Choroid plexus epithelial cell (primary cell): ENCODE measurements around the gene NTRK3.

Experiments
- DNase-seq: peaks from one replicate; pipeline ENCODE4 v3.0.0-alpha.2; 2010; ENCODE audit warnings: low read depth
- H3K4me3 ChIP-seq: 2 replicates; pipeline ENCODE4 v1.5.1; 2011; ENCODE audit warnings: low read depth, mild to moderate bottlenecking, control low read depth, low read length, moderate library complexity
- TF ChIP-seq, protein P1 (sequence below): conservative IDR thresholded peaks from 2 replicates; pipeline ENCODE4 v1.5.1; 2011; ENCODE audit warnings: low read depth, mild to moderate bottlenecking, control low read depth, inconsistent platforms, low read length, moderate library complexity

Gene NTRK3

DNA sequence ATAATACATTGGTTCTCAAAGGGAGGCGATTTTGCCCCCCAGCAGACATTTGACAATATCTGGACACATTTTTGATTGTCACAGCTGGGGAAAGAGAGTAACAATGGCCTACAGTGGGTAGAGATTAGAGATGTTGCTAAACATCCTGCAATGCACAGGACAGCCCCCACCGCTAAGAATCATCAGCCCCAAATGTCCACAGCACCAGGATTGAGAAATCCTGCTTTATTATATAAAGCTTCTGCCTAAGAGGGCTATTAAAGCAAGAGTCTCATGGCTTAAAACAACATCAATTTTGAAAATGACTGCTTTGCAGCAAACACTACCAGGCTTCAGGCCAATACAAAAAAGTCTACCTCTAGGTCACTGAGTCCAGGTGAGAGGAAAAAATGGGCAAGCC, 68.2 kb downstream of the NTRK3 start:
- H3K4me3 ChIP-seq = no peak overlapping the region
- TF ChIP-seq, protein P1, sequence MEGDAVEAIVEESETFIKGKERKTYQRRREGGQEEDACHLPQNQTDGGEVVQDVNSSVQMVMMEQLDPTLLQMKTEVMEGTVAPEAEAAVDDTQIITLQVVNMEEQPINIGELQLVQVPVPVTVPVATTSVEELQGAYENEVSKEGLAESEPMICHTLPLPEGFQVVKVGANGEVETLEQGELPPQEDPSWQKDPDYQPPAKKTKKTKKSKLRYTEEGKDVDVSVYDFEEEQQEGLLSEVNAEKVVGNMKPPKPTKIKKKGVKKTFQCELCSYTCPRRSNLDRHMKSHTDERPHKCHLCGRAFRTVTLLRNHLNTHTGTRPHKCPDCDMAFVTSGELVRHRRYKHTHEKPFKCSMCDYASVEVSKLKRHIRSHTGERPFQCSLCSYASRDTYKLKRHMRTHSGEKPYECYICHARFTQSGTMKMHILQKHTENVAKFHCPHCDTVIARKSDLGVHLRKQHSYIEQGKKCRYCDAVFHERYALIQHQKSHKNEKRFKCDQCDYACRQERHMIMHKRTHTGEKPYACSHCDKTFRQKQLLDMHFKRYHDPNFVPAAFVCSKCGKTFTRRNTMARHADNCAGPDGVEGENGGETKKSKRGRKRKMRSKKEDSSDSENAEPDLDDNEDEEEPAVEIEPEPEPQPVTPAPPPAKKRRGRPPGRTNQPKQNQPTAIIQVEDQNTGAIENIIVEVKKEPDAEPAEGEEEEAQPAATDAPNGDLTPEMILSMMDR = no peak
- DNase-seq = no peak

DNA sequence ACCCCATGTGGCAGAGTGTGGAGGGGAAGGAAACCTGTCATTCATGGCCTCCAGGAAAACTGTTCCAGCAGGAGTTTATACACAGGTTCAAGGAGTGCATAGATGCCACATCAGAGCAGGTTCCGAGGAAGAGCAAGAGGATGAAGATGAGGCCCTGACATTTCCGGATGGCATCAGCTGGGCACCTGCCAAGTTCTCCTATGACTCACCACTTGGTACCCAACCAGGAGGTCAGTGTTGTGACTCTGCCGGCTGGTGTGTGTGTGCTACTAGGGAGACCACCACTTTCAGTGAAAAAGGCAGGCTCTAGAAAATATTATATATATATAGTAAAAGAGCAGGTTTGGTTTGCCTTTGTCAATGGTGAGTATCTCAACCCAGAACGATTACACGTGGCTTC, 69.3 kb downstream of the NTRK3 start:
- TF ChIP-seq, protein P1 = no peak
- DNase-seq = no peak
- no peak overlapping the region for H3K4me3 ChIP-seq

DNA sequence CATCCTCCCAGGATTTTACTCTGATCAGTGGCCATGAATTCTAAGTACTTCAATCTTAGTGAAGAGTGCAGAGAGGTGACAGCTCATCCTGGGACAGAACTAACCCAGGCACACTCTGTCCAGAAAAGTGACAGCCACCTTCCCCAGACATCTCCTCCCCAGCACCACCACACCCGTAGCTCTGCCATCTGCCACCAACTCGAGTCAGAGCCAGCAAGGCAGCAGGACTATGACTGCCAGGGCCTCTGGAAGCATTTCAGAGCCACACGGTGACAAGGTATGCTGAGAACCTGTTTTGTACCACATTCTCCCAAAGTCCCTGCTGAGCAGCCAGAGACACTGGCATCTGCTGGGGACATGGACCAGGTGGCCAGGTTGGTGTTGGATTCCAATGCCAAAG, 71.0 kb downstream of the NTRK3 start:
- H3K4me3 ChIP-seq = no peak overlapping the region
- TF ChIP-seq, protein P1 = no peak
- no peak for DNase-seq

DNA sequence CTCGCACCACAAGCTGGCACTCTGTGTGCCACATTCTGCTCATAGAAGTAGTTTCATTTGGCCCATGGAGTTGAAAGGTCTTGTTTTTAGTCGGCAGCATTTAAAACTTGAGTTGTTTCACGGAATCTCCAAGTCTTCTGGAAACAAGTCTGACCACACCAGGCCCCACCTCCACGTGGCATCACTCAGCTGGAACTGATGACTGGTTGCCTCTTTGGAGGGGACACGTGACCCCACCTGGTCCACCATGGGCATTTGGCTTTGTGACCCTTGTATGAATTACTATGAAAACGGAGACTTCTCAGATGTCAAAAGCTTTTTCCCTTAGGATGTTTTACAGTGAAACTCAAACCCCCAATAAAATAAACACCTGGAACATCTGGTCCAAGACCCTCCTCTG, 74.9 kb downstream of the NTRK3 start:
- no peak overlapping the region for H3K4me3 ChIP-seq
- no peak for DNase-seq
- TF ChIP-seq, protein P1 = no peak

DNA sequence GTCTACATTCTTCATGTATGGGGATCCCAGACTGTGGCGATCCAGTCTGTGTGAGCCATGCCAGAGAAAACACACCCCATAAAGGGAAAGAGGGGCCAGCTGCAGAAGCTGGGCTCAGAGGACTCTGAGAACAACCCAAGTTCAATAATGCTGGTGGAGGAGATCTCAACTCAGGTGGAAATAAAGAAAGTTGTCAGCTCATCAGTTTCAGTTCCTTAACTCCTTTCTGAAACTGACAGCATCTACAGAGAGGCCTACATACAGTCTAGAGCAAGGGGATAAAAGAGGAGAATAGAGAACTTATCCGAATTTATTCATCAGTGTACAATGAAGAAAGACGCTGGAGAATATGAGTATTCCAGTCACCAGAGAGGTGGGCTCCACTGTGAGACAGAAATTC, 77.0 kb downstream of the NTRK3 start:
- TF ChIP-seq, protein P1 = no peak
- no peak overlapping the region for H3K4me3 ChIP-seq
- DNase-seq = no peak

DNA sequence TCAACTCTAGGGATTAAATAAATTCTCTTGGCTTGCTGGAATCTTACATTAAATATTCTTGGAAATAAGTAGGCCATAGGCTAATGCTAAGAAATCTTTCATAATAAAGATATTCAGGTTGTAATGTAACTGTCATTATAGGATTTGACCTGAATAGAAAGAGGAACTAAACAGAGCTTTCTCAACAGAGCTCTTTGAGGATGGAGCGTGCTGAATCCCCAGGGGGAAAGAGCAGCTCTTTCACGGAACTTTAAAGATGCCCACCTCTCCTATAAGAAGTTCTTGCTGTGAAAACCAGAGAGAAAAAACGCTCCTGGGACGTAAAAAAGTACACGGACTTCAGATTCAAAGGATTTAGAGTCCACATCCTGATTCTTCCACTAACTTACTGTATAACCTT, 77.9 kb downstream of the NTRK3 start:
- TF ChIP-seq, protein P1 = no peak
- DNase-seq = no peak
- no peak overlapping the region for H3K4me3 ChIP-seq

DNA sequence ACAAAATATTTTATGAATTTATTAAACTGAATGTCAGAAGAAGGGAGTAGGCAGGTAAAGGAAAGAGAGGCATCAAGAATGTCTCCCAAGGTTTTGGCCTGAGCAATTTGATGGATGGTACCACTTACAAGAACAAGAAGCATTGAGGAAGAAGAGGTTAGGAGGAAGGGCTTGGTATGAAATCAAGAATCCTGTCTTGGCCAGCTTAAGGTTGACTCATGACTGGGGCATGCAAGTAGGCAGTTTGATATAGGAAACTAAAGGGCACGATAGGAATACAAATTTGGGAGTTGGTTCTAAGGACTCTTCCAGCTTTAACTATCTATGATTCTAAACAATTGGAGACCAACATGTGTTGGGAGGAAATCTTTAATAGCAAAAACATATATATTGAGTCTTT, 79.1 kb downstream of the NTRK3 start:
- TF ChIP-seq, protein P1 = no peak
- DNase-seq = no peak
- no peak overlapping the region for H3K4me3 ChIP-seq
